Keratinocyte (primary cell): Measurements from ENCODE around the gene MARVELD1.

Experiments used
- EZH2 ChIP-seq: IDR thresholded peaks from one replicate; pipeline ENCODE4 v1.6.1; 2012; ENCODE audit warnings: inconsistent platforms, mild to moderate bottlenecking, low read length, moderate library complexity
- TF ChIP-seq, protein P1 (sequence below), 3 experiments: IDR thresholded peaks in 1 of 3; conservative IDR thresholded peaks in 1 of 3; optimal IDR thresholded peaks in 1 of 3; 2 replicates in 2 of 3; 3 replicates in 1 of 3; pipeline versions ENCODE3 to v1.5.1; 2011; ENCODE audit warnings: low read length in 3 of 3, mild to moderate bottlenecking in 3 of 3, moderate library complexity in 2 of 3, control low read depth in 1 of 3, inconsistent platforms in 1 of 3; ENCODE audit not compliant: insufficient read depth in 2 of 3; ENCODE audit errors: extremely low read depth in 1 of 3

DNA sequence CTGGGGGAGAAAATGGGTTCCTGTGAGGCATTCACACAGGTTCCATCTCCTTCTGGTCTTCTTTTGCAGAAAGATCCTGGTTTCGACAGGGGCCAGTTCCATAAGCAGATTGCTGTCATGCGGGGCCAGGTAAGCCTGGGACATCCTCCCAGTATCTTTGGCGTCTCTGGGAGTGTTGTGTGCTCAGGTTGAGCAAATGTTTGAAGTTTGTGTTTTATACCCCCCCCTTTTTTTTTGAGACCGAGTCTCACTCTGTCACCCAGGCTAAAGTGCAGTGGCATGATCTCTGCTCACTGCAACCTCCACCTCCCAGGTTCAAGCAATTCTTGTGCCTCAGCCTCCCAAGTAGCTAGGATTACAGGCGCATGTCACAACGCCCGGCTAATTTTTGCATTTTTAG lies 46.5 kb upstream of the MARVELD1 start:
- TF ChIP-seq EZH2 = no peak
- TF ChIP-seq, protein P1, sequence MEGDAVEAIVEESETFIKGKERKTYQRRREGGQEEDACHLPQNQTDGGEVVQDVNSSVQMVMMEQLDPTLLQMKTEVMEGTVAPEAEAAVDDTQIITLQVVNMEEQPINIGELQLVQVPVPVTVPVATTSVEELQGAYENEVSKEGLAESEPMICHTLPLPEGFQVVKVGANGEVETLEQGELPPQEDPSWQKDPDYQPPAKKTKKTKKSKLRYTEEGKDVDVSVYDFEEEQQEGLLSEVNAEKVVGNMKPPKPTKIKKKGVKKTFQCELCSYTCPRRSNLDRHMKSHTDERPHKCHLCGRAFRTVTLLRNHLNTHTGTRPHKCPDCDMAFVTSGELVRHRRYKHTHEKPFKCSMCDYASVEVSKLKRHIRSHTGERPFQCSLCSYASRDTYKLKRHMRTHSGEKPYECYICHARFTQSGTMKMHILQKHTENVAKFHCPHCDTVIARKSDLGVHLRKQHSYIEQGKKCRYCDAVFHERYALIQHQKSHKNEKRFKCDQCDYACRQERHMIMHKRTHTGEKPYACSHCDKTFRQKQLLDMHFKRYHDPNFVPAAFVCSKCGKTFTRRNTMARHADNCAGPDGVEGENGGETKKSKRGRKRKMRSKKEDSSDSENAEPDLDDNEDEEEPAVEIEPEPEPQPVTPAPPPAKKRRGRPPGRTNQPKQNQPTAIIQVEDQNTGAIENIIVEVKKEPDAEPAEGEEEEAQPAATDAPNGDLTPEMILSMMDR (optimal IDR thresholded peaks at IDR 0.05 in 1 of 3, IDR thresholded peaks at IDR 0.05 in 1 of 3, conservative IDR thresholded peaks at IDR 0.05 in 1 of 3; ENCODE audit: extremely low read depth in 1 of 3, insufficient read depth in 2 of 3, low read length in 3 of 3) = no peak
